ENCODE results near the gene ATF7IP2.
"Not testable (repeated sequence)": the region's sequence is repeated elsewhere in the genome, so short reads cannot be mapped to it uniquely, and the experiment has no call there.

The ATF7IP2 gene

GRCh38 chr16:10376229-10376628 is 9.6 kb upstream of the ATF7IP2 start:
- FAIRE-seq = no peak

GRCh38 chr16:10383626-10384025 is 2.2 kb upstream of the ATF7IP2 start:
- no peak for FAIRE-seq

- no peak for FAIRE-seq
These were observed 748 bp downstream of the ATF7IP2 start for GRCh38 chr16:10386517-10387100.

- no peak for FAIRE-seq
These were observed 1.3 kb downstream of the ATF7IP2 start for GRCh38 chr16:10387188-10387617.

- no peak for FAIRE-seq
These were observed 3.1 kb downstream of the ATF7IP2 start for GRCh38 chr16:10388988-10389387.

- no peak for FAIRE-seq
These were observed 4.5 kb downstream of the ATF7IP2 start for GRCh38 chr16:10390330-10390729.

GRCh38 chr16:10390867-10391266 is 5.0 kb downstream of the ATF7IP2 start:
- no peak for FAIRE-seq

- no peak for FAIRE-seq
These were observed 5.5 kb downstream of the ATF7IP2 start for GRCh38 chr16:10391339-10391738.

GRCh38 chr16:10402975-10403374 is 17.1 kb downstream of the ATF7IP2 start:
- no peak for FAIRE-seq

- no peak for FAIRE-seq
These were observed 19.6 kb downstream of the ATF7IP2 start for GRCh38 chr16:10405386-10405939.

- no peak for FAIRE-seq
These were observed 23.0 kb downstream of the ATF7IP2 start for GRCh38 chr16:10408824-10409381.

- FAIRE-seq = not testable (repeated sequence)
These were observed 23.9 kb downstream of the ATF7IP2 start for GRCh38 chr16:10409713-10410112.

GRCh38 chr16:10410469-10410868 is 24.6 kb downstream of the ATF7IP2 start:
- FAIRE-seq = no peak

- FAIRE-seq = no peak
These were observed 27.2 kb downstream of the ATF7IP2 start for GRCh38 chr16:10412935-10413601.

- FAIRE-seq = not testable (repeated sequence)
These were observed 32.3 kb downstream of the ATF7IP2 start for GRCh38 chr16:10418204-10418603.

- FAIRE-seq = no peak
These were observed 33.8 kb downstream of the ATF7IP2 start for GRCh38 chr16:10419701-10420100.

- FAIRE-seq = no peak
These were observed 35.7 kb downstream of the ATF7IP2 start for GRCh38 chr16:10421596-10421995.

- no peak for FAIRE-seq
These were observed 42.7 kb downstream of the ATF7IP2 start for GRCh38 chr16:10428433-10429168.

GRCh38 chr16:10429299-10429969 is 43.6 kb downstream of the ATF7IP2 start:
- peak; percentile 90 for FAIRE-seq

- FAIRE-seq = no peak
These were observed 55.9 kb downstream of the ATF7IP2 start for GRCh38 chr16:10441726-10442125.

GRCh38 chr16:10447289-10447688 is 61.4 kb downstream of the ATF7IP2 start:
- no peak for FAIRE-seq

GRCh38 chr16:10452208-10453158 is 66.6 kb downstream of the ATF7IP2 start:
- not testable (repeated sequence) for FAIRE-seq
